Mesothelial cell of epicardium (in vitro differentiated cells): ENCODE data around the gene LRRC45. TPM values are rescaled to one million over a fixed set of nuclear protein-coding genes. Genes with fewer than 3 reads are reported as not detected.
"Not testable (repeated sequence)": the region's sequence is repeated elsewhere in the genome, so short reads cannot be mapped to it uniquely, and the experiment has no call there.

Source experiments
- DNase-seq, 2 experiments: peaks; one replicate each; pipeline ENCODE4 v3.0.0; 2021; ENCODE audit warnings: low spot score in 2 of 2; ENCODE audit not compliant: unreplicated experiment in 2 of 2
- H3K27ac Mint-ChIP-seq: 2 replicates; pipeline ENCODE4 v1.8.0; 2021; ENCODE audit warnings: mixed read lengths
- H3K27me3 Mint-ChIP-seq: 2 replicates; pipeline ENCODE4 v1.8.0; 2021; ENCODE audit warnings: low read depth, mixed read lengths
- H3K36me3 Mint-ChIP-seq: 2 replicates; pipeline ENCODE4 v1.8.0; 2021; ENCODE audit warnings: mixed read lengths
- H3K4me1 Mint-ChIP-seq: 2 replicates; pipeline ENCODE4 v1.8.0; 2021; ENCODE audit warnings: mixed read lengths
- H3K4me3 Mint-ChIP-seq: 2 replicates; pipeline ENCODE4 v1.8.0; 2021; ENCODE audit warnings: mild to moderate bottlenecking, moderate library complexity, mixed read lengths
- H3K9me3 Mint-ChIP-seq: 2 replicates; pipeline ENCODE4 v1.8.0; 2021; ENCODE audit warnings: mixed read lengths
- total RNA-seq: library from RNA; stranded (reverse); gene quantifications from 3 replicates; pipeline ENCODE4 v1.2.1, GENCODE V29; 2021
- TF ChIP-seq, protein P1 (sequence below): fragments of 200-600 bp; sonication (generic); IDR thresholded peaks from one replicate; pipeline ENCODE4 v1.5.0; 2021; ENCODE audit warnings: antibody characterized with exemption; ENCODE audit not compliant: unreplicated experiment

Gene LRRC45
- total RNA-seq, 1 donor from 2014 or later = 16.9 TPM

DNA sequence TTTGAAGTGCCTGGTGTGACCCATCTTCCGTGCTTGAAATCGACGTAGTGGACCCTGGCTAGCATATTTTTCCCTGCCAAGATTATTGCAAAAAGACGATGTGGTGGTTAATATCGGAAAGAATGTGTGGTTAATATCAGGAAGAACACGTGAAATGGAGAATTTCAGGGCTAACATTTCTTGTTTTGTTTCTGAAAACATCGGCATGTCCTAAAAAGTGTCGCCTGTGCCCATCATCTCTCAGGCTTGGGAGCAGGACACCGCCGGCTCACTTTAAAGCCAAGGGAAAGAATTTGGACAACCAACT lies 14.7 kb downstream of the LRRC45 start:
- H3K36me3 Mint-ChIP-seq = peaks cover 5% of the 10 kb centered on the region
- H3K27me3 Mint-ChIP-seq = no peaks in the 10 kb centered on the region
- H3K4me3 Mint-ChIP-seq = peak overlapping the region; percentile 74
- no peaks in the 10 kb centered on the region for H3K9me3 Mint-ChIP-seq
- peak overlapping the region; percentile 89 for H3K27ac Mint-ChIP-seq
- DNase-seq = no peak
- TF ChIP-seq, protein P1, sequence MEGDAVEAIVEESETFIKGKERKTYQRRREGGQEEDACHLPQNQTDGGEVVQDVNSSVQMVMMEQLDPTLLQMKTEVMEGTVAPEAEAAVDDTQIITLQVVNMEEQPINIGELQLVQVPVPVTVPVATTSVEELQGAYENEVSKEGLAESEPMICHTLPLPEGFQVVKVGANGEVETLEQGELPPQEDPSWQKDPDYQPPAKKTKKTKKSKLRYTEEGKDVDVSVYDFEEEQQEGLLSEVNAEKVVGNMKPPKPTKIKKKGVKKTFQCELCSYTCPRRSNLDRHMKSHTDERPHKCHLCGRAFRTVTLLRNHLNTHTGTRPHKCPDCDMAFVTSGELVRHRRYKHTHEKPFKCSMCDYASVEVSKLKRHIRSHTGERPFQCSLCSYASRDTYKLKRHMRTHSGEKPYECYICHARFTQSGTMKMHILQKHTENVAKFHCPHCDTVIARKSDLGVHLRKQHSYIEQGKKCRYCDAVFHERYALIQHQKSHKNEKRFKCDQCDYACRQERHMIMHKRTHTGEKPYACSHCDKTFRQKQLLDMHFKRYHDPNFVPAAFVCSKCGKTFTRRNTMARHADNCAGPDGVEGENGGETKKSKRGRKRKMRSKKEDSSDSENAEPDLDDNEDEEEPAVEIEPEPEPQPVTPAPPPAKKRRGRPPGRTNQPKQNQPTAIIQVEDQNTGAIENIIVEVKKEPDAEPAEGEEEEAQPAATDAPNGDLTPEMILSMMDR = no peak
- H3K4me1 Mint-ChIP-seq = peaks cover 21% of the 10 kb centered on the region

DNA sequence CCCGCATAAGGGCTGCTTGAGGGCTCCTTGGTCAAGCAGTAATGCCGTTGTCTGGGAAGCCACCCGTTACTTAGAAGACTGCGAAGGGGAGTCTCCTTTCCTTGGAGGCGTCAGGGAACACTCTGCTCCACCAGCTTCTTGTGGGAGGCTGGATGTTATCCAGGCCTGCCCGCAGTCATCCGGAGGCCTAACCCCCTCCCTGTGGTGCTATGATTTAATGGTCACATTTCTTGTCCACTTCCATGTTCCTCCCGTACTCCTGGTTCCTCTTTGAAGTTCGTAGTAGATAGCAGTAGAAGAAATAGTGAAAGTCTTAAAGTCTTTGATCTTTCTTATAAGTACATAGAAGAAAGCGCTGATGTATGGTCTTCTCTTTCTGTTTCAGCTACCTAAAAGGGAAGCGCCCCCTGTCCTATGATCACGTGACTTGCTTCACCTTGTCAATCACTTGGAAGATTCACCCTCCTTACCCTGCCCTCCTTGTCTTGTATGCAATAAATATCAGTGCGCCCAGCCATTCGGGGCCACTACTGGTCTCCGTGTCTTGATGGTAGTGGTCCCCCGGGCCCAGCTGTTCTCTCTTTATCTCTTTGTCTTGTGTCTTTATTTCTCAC lies 15.8 kb downstream of the LRRC45 start:
- not testable (repeated sequence) for DNase-seq, H3K9me3 Mint-ChIP-seq, H3K4me3 Mint-ChIP-seq, H3K27me3 Mint-ChIP-seq, H3K36me3 Mint-ChIP-seq
- peaks cover 19% of the 10 kb centered on the region for H3K4me1 Mint-ChIP-seq
- H3K27ac Mint-ChIP-seq = peak overlapping the region; percentile 54

DNA sequence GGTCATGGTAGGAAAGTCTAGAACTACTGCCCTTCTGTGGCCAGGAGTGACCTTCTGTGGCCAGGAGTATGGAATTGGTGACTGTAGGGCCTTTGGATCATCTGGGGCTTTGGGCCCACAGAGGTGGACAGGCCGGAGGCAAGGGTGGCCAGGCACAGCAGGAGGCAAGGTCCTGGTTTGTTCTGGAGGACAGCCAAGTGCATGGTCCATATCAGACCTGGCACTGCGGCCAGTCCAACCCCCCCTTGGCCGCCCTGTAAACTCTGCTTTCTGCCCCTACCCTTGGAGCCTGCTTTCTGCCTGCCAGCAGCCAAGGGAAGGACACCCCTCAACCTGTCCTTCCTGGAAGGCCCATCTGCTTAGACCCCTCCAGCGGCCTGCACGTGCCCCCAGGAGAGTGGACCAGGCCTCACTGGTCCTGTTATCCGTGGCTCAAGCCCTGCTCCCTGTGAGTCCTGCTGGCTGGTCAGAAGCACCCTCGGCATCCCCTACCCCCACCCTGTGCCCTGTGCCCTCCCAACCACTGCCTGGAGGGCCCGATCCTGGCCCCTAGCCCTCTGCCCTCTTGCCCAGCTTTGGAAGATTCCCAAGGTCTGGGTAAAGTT lies 16.7 kb downstream of the LRRC45 start:
- H3K4me1 Mint-ChIP-seq = peaks cover 19% of the 10 kb centered on the region
- no peak overlapping the region for H3K4me3 Mint-ChIP-seq
- TF ChIP-seq, protein P1 = no peak
- no peaks in the 10 kb centered on the region for H3K27me3 Mint-ChIP-seq
- H3K27ac Mint-ChIP-seq = no peak overlapping the region
- peaks cover 5% of the 10 kb centered on the region for H3K36me3 Mint-ChIP-seq
- DNase-seq = no peak
- no peaks in the 10 kb centered on the region for H3K9me3 Mint-ChIP-seq

DNA sequence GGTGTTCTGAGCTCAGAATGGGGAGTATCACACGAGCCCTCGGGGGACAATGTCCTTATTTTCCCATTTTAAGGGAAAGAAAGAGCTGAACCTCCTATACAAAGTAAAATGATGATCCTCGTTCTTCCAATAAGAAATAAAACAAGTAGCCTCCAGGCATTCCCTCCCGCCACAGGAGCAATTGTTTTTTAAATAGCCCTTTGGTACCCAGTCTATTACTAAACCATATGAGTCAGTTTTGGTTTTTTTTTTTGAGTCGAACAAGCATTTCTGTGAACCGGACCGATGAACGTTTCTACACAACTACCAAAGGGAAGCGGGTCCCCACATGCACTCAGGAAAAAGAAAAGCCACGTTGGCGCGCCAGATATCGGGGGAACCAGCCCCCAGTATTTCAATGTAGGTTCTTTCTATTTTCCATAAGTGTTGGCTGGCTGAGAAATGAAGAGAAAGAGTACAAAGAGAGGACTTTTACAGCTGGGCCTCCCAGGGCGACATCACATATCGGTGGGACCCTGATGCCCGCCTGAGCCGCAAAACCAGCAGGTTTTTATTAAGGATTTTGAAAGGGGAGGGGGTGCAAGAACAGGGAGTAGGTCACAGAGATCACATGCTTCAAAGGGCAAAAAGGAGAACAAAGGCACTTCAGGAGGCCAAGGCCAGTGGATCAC lies 18.2 kb downstream of the LRRC45 start:
- no peak overlapping the region for H3K4me3 Mint-ChIP-seq
- H3K9me3 Mint-ChIP-seq = no peaks in the 10 kb centered on the region
- H3K27me3 Mint-ChIP-seq = no peaks in the 10 kb centered on the region
- H3K4me1 Mint-ChIP-seq = peaks cover 14% of the 10 kb centered on the region
- TF ChIP-seq, protein P1 = no peak
- H3K36me3 Mint-ChIP-seq = no peaks in the 10 kb centered on the region
- DNase-seq = no peak
- no peak overlapping the region for H3K27ac Mint-ChIP-seq

DNA sequence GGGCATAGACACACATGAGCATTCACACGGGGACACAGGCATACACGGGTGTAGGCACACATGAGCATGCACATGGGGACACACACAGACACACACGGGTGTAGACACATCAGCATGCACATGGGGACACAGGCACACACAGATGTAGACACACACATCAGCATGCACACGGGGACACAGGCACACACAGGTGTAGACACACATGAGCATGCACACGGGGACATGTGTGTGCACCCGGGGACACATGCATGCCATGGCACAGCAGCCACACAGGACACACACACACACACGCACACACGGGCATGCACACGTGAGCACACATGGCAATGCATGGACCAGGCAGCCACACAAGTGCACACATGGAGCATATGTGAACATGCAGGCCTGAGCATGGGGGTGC lies 19.5 kb downstream of the LRRC45 start:
- no peak overlapping the region for H3K27ac Mint-ChIP-seq
- H3K4me3 Mint-ChIP-seq = no peak overlapping the region
- H3K9me3 Mint-ChIP-seq = no peaks in the 10 kb centered on the region
- peaks cover 10% of the 10 kb centered on the region for H3K36me3 Mint-ChIP-seq
- no peaks in the 10 kb centered on the region for H3K27me3 Mint-ChIP-seq
- no peak for DNase-seq
- TF ChIP-seq, protein P1 = no peak
- peaks cover 11% of the 10 kb centered on the region for H3K4me1 Mint-ChIP-seq

DNA sequence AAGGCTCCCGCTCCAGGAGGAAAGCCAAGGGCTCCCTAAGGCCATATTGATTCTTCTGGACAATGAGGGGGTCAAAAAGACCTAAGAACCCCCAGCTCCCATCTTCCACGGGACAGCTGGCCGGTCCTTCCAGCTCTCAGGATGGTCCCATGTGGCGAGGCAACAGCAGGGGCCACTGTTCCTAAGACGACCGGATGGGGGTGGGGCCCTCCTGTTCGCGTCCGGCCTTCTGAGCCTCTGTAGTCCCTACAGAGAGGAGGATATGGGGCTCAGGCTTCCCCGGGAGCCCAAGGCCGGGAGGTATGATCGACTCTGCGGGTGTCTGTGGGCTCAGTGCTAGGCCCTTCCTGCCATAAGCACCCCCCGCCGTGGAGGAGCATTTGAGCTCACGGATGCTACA lies 20.4 kb downstream of the LRRC45 start:
- TF ChIP-seq, protein P1 = no peak
- Mint-ChIP-seq H3K27ac (no peak overlapping the region), H3K4me1 (peaks cover 6% of the 10 kb centered on the region), H3K27me3 (no peaks in the 10 kb centered on the region), H3K9me3 (no peaks in the 10 kb centered on the region), H3K36me3 (peaks cover 11% of the 10 kb centered on the region), H3K4me3 (no peak overlapping the region)
- DNase-seq = no peak
